VCaP (cell line): ENCODE data around the gene WDR91.
A peak's percentile ranks its signal among the peaks of the same experiment; 100 is the strongest.
"Not testable (repeated sequence)": the region's sequence is repeated elsewhere in the genome, so short reads cannot be mapped to it uniquely, and the experiment has no call there.

Experiments
- H3K27ac ChIP-seq: fragments of 450-650 bp; 2 replicates; pipeline ENCODE4 v1.5.1; 2017
- TF ChIP-seq, protein P1 (sequence below): fragments of 450-650 bp; conservative IDR thresholded peaks from 2 replicates; pipeline ENCODE4 v1.5.1; 2017; ENCODE audit warnings: mild to moderate bottlenecking, moderate library complexity

WDR91 gene

GRCh38 chr7:135240441-135240840 lies 29.1 kb upstream of the WDR91 start:
- no peak overlapping the region for H3K27ac ChIP-seq
- TF ChIP-seq, protein P1, sequence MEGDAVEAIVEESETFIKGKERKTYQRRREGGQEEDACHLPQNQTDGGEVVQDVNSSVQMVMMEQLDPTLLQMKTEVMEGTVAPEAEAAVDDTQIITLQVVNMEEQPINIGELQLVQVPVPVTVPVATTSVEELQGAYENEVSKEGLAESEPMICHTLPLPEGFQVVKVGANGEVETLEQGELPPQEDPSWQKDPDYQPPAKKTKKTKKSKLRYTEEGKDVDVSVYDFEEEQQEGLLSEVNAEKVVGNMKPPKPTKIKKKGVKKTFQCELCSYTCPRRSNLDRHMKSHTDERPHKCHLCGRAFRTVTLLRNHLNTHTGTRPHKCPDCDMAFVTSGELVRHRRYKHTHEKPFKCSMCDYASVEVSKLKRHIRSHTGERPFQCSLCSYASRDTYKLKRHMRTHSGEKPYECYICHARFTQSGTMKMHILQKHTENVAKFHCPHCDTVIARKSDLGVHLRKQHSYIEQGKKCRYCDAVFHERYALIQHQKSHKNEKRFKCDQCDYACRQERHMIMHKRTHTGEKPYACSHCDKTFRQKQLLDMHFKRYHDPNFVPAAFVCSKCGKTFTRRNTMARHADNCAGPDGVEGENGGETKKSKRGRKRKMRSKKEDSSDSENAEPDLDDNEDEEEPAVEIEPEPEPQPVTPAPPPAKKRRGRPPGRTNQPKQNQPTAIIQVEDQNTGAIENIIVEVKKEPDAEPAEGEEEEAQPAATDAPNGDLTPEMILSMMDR, result no peak

DNA sequence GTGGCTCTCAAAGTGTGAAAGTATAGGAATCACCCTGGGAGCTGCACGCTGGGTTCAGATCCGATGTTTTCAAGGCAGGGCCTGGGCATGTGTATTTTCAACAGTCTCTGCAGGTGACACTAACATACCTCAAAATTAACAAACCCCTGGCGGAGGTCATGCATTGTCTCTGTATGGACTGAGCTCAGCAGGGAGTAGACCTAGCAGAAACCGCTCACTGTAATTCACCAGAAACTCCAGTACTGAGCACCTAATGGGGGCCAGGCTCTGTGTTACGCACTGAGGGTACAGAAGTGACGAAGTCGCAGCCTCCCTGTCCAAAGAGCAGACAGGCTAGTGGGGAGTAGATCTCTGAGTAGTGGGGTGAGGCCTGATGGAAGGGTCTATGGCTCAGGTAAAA lies 27.9 kb upstream of the WDR91 start:
- H3K27ac ChIP-seq, result no peak overlapping the region
- TF ChIP-seq, protein P1, result no peak

DNA sequence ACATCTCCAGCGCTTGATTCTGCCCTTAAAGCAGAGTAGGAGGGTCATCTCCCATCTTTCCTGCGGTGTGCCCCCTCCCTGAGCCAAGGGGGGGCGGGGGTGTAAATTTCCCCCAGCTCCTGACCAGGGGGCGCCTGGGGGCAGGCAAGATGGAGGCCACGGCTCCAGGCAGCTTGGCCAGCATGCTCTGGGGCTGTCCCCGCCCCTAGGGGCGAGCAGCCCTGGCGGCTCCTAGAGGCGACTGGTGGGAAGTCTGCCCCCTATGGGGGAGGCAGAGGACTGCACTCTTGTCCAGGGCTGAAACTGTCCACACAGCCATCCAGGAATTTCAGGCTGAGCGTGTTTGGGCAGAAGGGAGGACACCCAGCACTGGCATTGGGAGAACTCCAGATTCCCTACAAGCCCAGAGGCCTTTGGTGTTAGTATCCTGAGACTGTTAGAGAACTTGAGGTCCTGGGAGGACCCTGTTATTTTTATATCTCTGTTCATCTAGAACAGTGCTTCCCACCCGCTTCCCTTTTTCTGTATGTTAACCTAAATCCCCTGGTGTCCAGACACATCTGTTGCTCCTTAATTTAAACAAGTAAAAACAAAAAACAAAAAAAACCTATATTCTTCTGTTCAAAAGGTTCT lies 26.9 kb upstream of the WDR91 start:
- H3K27ac ChIP-seq, result no peak overlapping the region
- TF ChIP-seq, protein P1, result peak; percentile 41

GRCh38 chr7:135236727-135237126 lies 25.4 kb upstream of the WDR91 start:
- H3K27ac ChIP-seq, result no peak overlapping the region
- TF ChIP-seq, protein P1, result no peak

DNA sequence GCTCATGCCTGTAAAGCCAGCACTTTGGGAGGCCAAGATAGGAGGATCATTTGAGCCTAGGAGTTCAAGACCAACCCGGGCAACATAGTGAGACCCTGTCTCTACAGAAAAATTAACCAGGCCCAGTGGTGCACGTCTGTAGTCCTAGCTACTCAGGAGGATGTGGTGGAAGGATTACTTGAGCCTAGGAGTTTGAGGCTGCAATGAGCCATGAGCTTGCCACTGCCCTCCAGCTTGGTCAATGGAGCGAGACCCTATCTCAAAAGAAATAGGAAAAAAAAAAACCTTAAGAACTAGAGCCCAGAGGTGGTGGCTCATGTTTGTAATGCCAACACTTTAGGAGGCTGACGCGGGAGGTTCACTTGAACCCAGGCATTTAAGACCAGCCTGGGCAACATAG lies 24.5 kb upstream of the WDR91 start:
- TF ChIP-seq, protein P1, result no peak
- no peak overlapping the region for H3K27ac ChIP-seq

DNA sequence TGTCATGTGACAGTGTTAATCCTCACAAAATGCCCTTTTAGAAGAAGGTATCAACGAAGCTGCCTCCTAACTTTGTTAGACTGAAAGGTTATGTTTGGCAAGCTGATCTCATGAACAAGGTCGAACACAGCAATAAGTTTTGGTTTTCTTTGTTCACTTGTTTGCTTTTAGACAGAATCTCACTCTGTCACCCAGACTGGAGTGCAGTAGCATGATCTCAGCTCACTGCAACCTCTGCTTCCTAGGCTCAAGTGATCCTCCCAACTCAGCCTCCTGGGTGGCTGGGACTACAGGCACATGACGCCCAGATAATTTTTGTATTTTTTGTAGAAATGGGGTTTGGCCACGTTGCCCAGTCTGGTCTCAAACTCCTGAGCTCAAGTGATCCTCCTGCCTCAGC lies 23.4 kb upstream of the WDR91 start:
- no peak overlapping the region for H3K27ac ChIP-seq
- TF ChIP-seq, protein P1, result no peak

DNA sequence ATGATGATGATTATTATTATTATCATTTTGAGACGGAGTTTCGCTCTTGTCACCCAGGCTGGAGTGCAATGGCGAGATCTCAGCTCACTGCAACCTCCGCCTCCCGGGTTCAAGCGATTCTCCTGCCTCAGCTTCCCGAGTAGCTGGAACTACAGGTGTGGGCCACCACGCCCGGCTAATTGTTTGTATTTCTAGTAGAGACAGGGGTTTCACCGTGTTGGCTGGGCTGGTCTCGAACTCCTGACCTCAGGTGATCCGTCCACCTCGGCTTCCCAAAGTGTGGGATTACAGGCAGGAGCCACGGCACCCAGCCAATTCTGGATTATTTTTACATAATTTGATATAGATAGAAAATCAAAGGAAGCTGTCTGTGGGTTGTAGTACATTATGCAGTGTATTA lies 22.8 kb upstream of the WDR91 start:
- H3K27ac ChIP-seq, result not testable (repeated sequence)

DNA sequence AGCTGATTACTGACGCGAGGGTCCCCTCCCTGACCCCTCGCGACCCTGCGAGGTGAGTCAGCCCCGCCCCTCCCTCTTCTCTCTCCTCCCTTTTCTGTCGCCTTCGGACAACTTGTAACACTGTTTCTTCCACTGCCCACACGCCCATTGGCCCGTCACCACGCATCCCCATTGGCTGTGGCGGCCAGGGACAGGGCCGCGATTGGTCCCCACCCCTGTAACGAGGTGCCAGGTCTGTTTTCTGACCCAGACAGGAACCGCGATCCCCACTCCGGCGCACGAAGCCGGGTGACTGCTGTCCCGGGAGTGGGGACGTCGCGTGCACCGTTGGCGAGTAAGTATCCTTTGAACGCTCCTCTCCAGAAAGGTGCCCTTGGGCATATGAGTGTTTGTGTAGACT lies 22.2 kb upstream of the WDR91 start, which contains the start of gene STRA8:
Gene STRA8, plus strand, starts transcription at position 269 of the 400 bp plus-strand sequence. CDS start 6,687 bp downstream, outside the sequence.
- H3K27ac ChIP-seq, result no peak within 1 kb of the TSS
- TF ChIP-seq, protein P1, result no peak
